OCI-LY7 (cell line): ENCODE measurements around the gene HCRTR1.

Experiments
- EZH2phosphoT487 ChIP-seq: fragments of 200-600 bp; sonication (generic); IDR thresholded peaks from 2 replicates; pipeline ENCODE4 v1.6.1; 2018; ENCODE audit warnings: low read depth, borderline replicate concordance, mild to moderate bottlenecking, mixed run types, antibody characterized with exemption, low read length, moderate library complexity, mixed read lengths
- TF ChIP-seq, protein P1 (sequence below): fragments of 200-600 bp; sonication (generic); conservative IDR thresholded peaks from 2 replicates; pipeline ENCODE4 v1.5.1; 2014; ENCODE audit warnings: mild to moderate bottlenecking, antibody characterized with exemption, low read length, moderate library complexity, mixed read lengths

DNA sequence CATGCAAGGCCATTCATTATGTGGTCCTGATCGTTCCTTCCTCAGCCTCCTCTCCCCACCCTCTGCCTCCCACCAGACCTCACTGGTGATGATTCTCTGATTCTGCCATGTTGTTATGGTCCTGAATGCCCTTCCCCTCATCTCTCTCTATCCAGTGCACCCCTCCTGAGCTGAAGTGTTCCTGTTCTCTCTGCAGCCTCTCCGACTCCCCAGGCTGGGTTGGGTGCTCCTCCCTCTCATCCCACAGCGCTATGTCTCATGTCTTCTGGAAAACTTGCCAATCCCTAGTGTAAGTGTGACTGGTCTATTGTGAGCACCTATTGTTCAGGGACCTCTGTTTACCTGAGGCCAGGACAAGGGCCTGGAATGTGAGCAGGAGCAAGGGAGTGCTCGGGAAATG, 38.3 kb downstream of the HCRTR1 start:
- TF ChIP-seq, protein P1, sequence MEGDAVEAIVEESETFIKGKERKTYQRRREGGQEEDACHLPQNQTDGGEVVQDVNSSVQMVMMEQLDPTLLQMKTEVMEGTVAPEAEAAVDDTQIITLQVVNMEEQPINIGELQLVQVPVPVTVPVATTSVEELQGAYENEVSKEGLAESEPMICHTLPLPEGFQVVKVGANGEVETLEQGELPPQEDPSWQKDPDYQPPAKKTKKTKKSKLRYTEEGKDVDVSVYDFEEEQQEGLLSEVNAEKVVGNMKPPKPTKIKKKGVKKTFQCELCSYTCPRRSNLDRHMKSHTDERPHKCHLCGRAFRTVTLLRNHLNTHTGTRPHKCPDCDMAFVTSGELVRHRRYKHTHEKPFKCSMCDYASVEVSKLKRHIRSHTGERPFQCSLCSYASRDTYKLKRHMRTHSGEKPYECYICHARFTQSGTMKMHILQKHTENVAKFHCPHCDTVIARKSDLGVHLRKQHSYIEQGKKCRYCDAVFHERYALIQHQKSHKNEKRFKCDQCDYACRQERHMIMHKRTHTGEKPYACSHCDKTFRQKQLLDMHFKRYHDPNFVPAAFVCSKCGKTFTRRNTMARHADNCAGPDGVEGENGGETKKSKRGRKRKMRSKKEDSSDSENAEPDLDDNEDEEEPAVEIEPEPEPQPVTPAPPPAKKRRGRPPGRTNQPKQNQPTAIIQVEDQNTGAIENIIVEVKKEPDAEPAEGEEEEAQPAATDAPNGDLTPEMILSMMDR = no peak
- no peak for TF ChIP-seq EZH2phosphoT487
